ENCODE measurements around the gene GPR137B. TPM values are rescaled to one million over a fixed set of nuclear protein-coding genes. Genes with fewer than 3 reads are reported as not detected.

Gene GPR137B
- total and polyA plus RNA-seq, 2 of the 8 experiments (the other 6 are each of a cell fraction or from before 2014, with no cell fraction given): 6.9 to 7.7 TPM

DNA sequence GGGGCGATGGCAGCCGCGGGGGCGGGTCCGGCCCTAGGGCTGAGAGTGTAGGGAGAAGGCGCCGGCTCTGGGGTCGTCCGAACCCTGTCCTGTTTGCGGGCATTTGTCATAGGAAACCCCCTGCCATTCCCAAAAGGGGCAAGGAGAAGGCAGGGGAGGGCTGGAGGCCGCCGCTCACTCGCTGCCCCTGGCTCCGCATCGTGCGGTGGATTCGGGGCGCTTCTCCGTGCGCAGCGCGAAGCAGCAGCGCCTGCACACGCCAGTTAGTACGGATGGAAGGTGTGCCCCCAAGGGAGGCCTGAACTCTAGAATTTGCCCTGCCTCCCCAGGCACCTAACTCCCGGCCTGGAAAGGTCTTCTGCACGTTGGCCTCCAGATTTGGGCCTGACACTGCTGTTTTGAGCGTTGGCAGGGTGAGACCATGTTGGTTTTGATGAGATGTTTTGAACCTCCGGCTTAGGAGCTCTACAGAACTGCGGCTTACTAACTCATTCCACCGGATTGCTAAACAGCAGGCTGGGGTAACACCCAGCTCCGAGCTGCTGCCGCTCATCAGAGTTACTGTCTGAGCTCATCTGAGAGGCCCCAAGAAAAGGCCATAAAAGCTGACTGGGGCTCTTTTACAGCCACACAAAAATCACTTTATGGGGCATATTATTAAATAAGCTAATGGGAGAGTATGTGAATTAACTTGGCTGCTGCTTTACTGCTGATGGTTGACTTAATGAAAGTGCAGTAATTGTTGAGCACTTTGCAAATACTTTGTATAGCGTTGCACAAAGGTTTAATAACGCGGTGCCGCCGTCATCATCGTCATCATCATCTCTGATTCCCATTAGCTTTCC, 987 bp downstream of the GPR137B start (continued):
- TF ChIP-seq GABPA (IDR thresholded peaks at IDR 0.05; ENCODE audit: borderline replicate concordance, insufficient read depth, low read length) (0 out of 2 replicates have a peak, but pooled peaks have one; percentile 6), ASH2L (IDR thresholded peaks at IDR 0.05; ENCODE audit: low read length) (no peak), POLR2A (IDR thresholded peaks at IDR 0.05; ENCODE audit: control extremely low read depth in 1 of 2, low read depth in 2 of 2, low read length in 2 of 2) (no peak), TCF12 (IDR thresholded peaks at IDR 0.05; ENCODE audit: low read depth, low read length) (no peak), NRF1 (IDR thresholded peaks at IDR 0.05; ENCODE audit: low read depth, low read length) (no peak), RFX5 (IDR thresholded peaks at IDR 0.05; ENCODE audit: borderline replicate concordance, low read depth, low read length) (no peak), EZH2 (IDR thresholded peaks at IDR 0.05; ENCODE audit: low read depth, low read length, severe bottlenecking) (peak; percentile 26), RXRA (IDR thresholded peaks at IDR 0.05; ENCODE audit: insufficient read depth, low read depth, low read length) (no peak), KDM5A (IDR thresholded peaks at IDR 0.05; ENCODE audit: low read length) (no peak), RBBP5 (IDR thresholded peaks at IDR 0.05; ENCODE audit: borderline replicate concordance, low read depth, low read length) (no peak)
- TF ChIP-seq, protein P1, sequence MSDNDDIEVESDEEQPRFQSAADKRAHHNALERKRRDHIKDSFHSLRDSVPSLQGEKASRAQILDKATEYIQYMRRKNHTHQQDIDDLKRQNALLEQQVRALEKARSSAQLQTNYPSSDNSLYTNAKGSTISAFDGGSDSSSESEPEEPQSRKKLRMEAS (IDR thresholded peaks at IDR 0.05): 0 out of 2 replicates have a peak, but pooled peaks have one; percentile 15
